Endothelial cell of umbilical vein (primary cell): ENCODE data around the gene HMCN1. TPM values are rescaled to one million over a fixed set of nuclear protein-coding genes. Genes with fewer than 3 reads are reported as not detected.

ENCODE experiments used
- BruUV-seq: library from RNA; stranded (reverse); fragments of 400-500 nt; replicated peaks from 2 replicates; lab custom pipeline; 2021; lab: Mats Ljungman, UMichigan
- CTCF ChIA-PET: fragments of 300-600, 350-600 bp; sonication (Branson Sonifier 250); formaldehyde crosslinking; loops from one replicate; lab custom pipeline; 2021; ENCODE audit warnings: antibody characterized with exemption, inconsistent platforms; lab: Charles Lee
- POLR2A ChIA-PET: fragments of 300-600, 350-600 bp; sonication (Branson Sonifier 250); formaldehyde crosslinking; loops from one replicate; lab custom pipeline; 2021; ENCODE audit warnings: antibody characterized with exemption, inconsistent platforms; lab: Charles Lee
- DNase-seq: peaks from one replicate; pipeline ENCODE4 v3.0.0-alpha.2; 2011; ENCODE audit warnings: low read depth, low spot score
- FAIRE-seq: peaks from 2 replicates; lab custom pipeline; 2011; peaks lifted over from hg19 to GRCh38; lab: Jason Lieb, UNC
- H2AFZ ChIP-seq: 2 replicates; pipeline ENCODE4 v1.6.0; 2012; ENCODE audit warnings: low read depth, low read length, control low read depth, inconsistent platforms
- H3K27ac ChIP-seq: 2 replicates; pipeline ENCODE4 v1.5.1; 2011; ENCODE audit warnings: low read depth, mild to moderate bottlenecking, control low read depth, low read length, moderate library complexity; ENCODE audit not compliant: insufficient read depth
- H3K27me3 ChIP-seq, 2 experiments: 2 replicates each; pipeline versions ENCODE4 v1.6.0 to v1.6.1; 2011; ENCODE audit warnings: low read length in 2 of 2, mixed read lengths in 1 of 2; ENCODE audit not compliant: control insufficient read depth in 2 of 2, insufficient read depth in 2 of 2
- H3K36me3 ChIP-seq, 2 experiments: 2 replicates in 1 of 2; 3 replicates in 1 of 2; pipeline ENCODE4 v1.5.1; 2011; ENCODE audit warnings: low read length in 2 of 2, mild to moderate bottlenecking in 1 of 2, moderate library complexity in 1 of 2; ENCODE audit not compliant: control insufficient read depth in 2 of 2, insufficient read depth in 2 of 2; ENCODE audit errors: extremely low read depth in 1 of 2
- H3K4me1 ChIP-seq: 3 replicates; pipeline ENCODE4 v1.5.1; 2011; ENCODE audit warnings: mild to moderate bottlenecking, low read length; ENCODE audit not compliant: control insufficient read depth, insufficient read depth; ENCODE audit errors: extremely low read depth
- H3K4me2 ChIP-seq: 2 replicates; pipeline ENCODE4 v1.6.1; 2011; ENCODE audit warnings: low read length, control low read depth, mixed read lengths; ENCODE audit not compliant: insufficient read depth
- H3K4me3 ChIP-seq, 3 experiments: fragments of 200-600 bp in 1 of 3; sonication (generic), shearing (Covaris generic) in 1 of 3; replicated peaks in 1 of 3; 2 replicates each; pipeline ENCODE4 v1.5.1; 2011 to 2016; ENCODE audit warnings: control low read depth in 3 of 3, low read length in 3 of 3, mild to moderate bottlenecking in 2 of 3, inconsistent platforms in 1 of 3, low read depth in 1 of 3, moderate library complexity in 1 of 3; ENCODE audit not compliant: insufficient read depth in 1 of 3
- H3K79me2 ChIP-seq: 2 replicates; pipeline ENCODE4 v1.6.0; 2012; ENCODE audit warnings: low read length, inconsistent platforms; ENCODE audit not compliant: control insufficient read depth, insufficient read depth
- H3K9ac ChIP-seq: replicated peaks from 2 replicates; pipeline ENCODE3; 2011; ENCODE audit warnings: low read length, control low read depth; ENCODE audit not compliant: insufficient read depth; ENCODE audit errors: extremely low read depth
- H3K9me1 ChIP-seq: replicated peaks from 3 replicates; pipeline ENCODE4 v1.6.0; 2011; ENCODE audit warnings: mild to moderate bottlenecking, low read length; ENCODE audit not compliant: control insufficient read depth, insufficient read depth; ENCODE audit errors: extremely low read depth
- H3K9me3 ChIP-seq: replicated peaks from 2 replicates; pipeline ENCODE4 v1.5.1; 2012; ENCODE audit warnings: low read length, inconsistent platforms; ENCODE audit not compliant: control insufficient read depth, insufficient read depth
- H4K20me1 ChIP-seq: replicated peaks from 2 replicates; pipeline ENCODE3; 2011; ENCODE audit warnings: mild to moderate bottlenecking, low read length; ENCODE audit not compliant: control insufficient read depth, insufficient read depth; ENCODE audit errors: extremely low read depth
- EZH2 ChIP-seq: IDR thresholded peaks from 2 replicates; pipeline ENCODE4 v1.6.1; 2012; ENCODE audit warnings: borderline replicate concordance, low read depth, mild to moderate bottlenecking, moderate library complexity, low read length, inconsistent platforms; ENCODE audit not compliant: severe bottlenecking
- FOS ChIP-seq: IDR thresholded peaks from 2 replicates; pipeline ENCODE4 v1.6.1; 2011; ENCODE audit warnings: mild to moderate bottlenecking, low read length, moderate library complexity, borderline replicate concordance; ENCODE audit not compliant: insufficient read depth
- GATA2 ChIP-seq: IDR thresholded peaks from 2 replicates; pipeline ENCODE4 v1.7.0; 2011; ENCODE audit warnings: low read depth, mild to moderate bottlenecking, moderate library complexity, mixed read lengths, low read length; ENCODE audit not compliant: insufficient read length, insufficient read depth
- JUN ChIP-seq: IDR thresholded peaks from 2 replicates; pipeline ENCODE4 v1.6.1; 2011; ENCODE audit warnings: borderline replicate concordance, low read depth; ENCODE audit not compliant: insufficient read length, insufficient read depth
- MYC ChIP-seq: IDR thresholded peaks from one replicate; pipeline ENCODE4 v1.6.1; 2011; ENCODE audit warnings: mild to moderate bottlenecking, low read depth, low read length
- POLR2A ChIP-seq: IDR thresholded peaks from 2 replicates; pipeline ENCODE4 v1.6.1; 2012; ENCODE audit warnings: low read depth, mild to moderate bottlenecking, control low read depth, low read length
- POLR2AphosphoS5 ChIP-seq: IDR thresholded peaks from 2 replicates; pipeline ENCODE4 v1.6.1; 2012; ENCODE audit warnings: low read depth, mild to moderate bottlenecking, control low read depth, low read length, moderate library complexity; ENCODE audit not compliant: insufficient read depth
- dilution Hi-C: fragments of 300-500 bp; cut with MboI; formaldehyde crosslinking; loops from one replicate; pipeline ENCODE4 v1.15.0; 2019; ENCODE audit warnings: low sequenced_read_pairs; ENCODE audit not compliant: extremely low pct_ligation_motif_present
- intact Hi-C: fragments of 100-400 bp; cut with micrococcal nuclease; formaldehyde crosslinking; loops from one replicate; pipeline ENCODE4 v1.10.0; 2022
- polyA plus RNA-seq, 4 experiments: library from polyadenylated mRNA; depleted of rRNA in 3 of 4; stranded (reverse) in 3 of 4; unstranded in 1 of 4; fragments of >200 nt; gene quantifications; 2 replicates each; pipeline versions ENCODE4 v1.2.1 to v1.2.3, GENCODE V29; 2011 to 2012; ENCODE audit warnings: missing spikeins in 1 of 4
- total RNA-seq: library from RNA; stranded (reverse); gene quantifications from 2 replicates; pipeline ENCODE4 v1.2.3, GENCODE V29; 2021
- TF ChIP-seq, protein P1 (sequence below), 2 donors: IDR thresholded peaks; 1 replicate in 1 of 2; 2 replicates in 1 of 2; pipeline ENCODE4 v1.5.1; 2011; ENCODE audit warnings: low read length in 2 of 2, mild to moderate bottlenecking in 2 of 2, moderate library complexity in 2 of 2, control low read depth in 1 of 2, inconsistent platforms in 1 of 2, low read depth in 1 of 2; ENCODE audit not compliant: insufficient read depth in 1 of 2; ENCODE audit errors: extremely low read depth in 1 of 2
- TF ChIP-seq, protein P2 (sequence below): IDR thresholded peaks from 2 replicates; pipeline ENCODE4 v1.6.1; 2011; ENCODE audit not compliant: insufficient read depth, insufficient read length

HMCN1 gene
- total and polyA plus RNA-seq, 2 donors (not counting 3 experiments of a cell fraction or from before 2014, with no cell fraction given), result 10.3 to 16.0 TPM

DNA sequence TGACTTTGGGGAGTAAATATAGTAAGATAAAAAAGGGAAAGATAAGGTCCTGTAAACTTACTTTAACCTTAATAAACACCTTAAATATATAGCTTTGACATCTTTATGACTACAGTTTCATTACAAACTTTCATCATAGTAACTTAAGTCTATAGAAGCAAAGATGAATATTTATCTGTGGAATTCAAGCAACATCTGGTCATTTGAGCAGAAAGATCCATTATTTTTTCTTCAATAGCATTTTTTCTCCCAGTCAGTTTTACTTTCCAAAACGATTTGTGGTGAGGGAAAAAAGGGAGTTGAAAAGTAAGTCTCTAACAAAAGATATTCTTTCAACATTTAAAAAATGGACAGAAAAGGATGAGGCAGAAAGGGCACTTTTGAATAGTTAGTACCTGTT is 69.0 kb downstream of the HMCN1 start:
- ChIA-PET CTCF (no interaction called here), POLR2A (no interaction called here)
- no peak overlapping the region for H3K4me2 ChIP-seq
- no peak overlapping the region for H2AFZ ChIP-seq
- H3K79me2 ChIP-seq, result no peaks in the 10 kb centered on the region
- dilution Hi-C loops (no loop called here), intact Hi-C loops (no loop called here)
- no peak overlapping the region for H3K9ac ChIP-seq
- DNase-seq (no peak), FAIRE-seq (no peak)
- H4K20me1 ChIP-seq, result no peaks in the 10 kb centered on the region
- H3K36me3 ChIP-seq, result no peaks in the 10 kb centered on the region
- no peaks in the 10 kb centered on the region for H3K4me1 ChIP-seq
- no peak overlapping the region for H3K4me3 ChIP-seq
- no peak overlapping the region for H3K27ac ChIP-seq
- BruUV-seq, result no TSS peak
- TF ChIP-seq POLR2AphosphoS5, result no peak
- TF ChIP-seq, protein P1, sequence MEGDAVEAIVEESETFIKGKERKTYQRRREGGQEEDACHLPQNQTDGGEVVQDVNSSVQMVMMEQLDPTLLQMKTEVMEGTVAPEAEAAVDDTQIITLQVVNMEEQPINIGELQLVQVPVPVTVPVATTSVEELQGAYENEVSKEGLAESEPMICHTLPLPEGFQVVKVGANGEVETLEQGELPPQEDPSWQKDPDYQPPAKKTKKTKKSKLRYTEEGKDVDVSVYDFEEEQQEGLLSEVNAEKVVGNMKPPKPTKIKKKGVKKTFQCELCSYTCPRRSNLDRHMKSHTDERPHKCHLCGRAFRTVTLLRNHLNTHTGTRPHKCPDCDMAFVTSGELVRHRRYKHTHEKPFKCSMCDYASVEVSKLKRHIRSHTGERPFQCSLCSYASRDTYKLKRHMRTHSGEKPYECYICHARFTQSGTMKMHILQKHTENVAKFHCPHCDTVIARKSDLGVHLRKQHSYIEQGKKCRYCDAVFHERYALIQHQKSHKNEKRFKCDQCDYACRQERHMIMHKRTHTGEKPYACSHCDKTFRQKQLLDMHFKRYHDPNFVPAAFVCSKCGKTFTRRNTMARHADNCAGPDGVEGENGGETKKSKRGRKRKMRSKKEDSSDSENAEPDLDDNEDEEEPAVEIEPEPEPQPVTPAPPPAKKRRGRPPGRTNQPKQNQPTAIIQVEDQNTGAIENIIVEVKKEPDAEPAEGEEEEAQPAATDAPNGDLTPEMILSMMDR (IDR thresholded peaks at IDR 0.05; ENCODE audit: extremely low read depth in 1 of 2, insufficient read depth in 1 of 2, low read depth in 1 of 2, low read length in 2 of 2), result no peak
- TF ChIP-seq EZH2, result no peak
- TF ChIP-seq FOS, result no peak
- no peak for TF ChIP-seq JUN
- TF ChIP-seq GATA2, result no peak
- no peak for TF ChIP-seq MYC
- no peak for TF ChIP-seq POLR2A
- TF ChIP-seq, protein P2, sequence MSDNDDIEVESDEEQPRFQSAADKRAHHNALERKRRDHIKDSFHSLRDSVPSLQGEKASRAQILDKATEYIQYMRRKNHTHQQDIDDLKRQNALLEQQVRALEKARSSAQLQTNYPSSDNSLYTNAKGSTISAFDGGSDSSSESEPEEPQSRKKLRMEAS, result no peak
- H3K9me3 ChIP-seq, result no peaks in the 10 kb centered on the region
- H3K9me1 ChIP-seq, result no peaks in the 10 kb centered on the region
- no peaks in the 10 kb centered on the region for H3K27me3 ChIP-seq
